GM06990 (cell line): Measurements from ENCODE around the gene RECQL5.

Source experiments
- DNase-seq: peaks from one replicate; pipeline ENCODE4 v3.0.0-alpha.2; 2011; ENCODE audit not compliant: insufficient read length; ENCODE audit errors: extremely low read depth
- H3K27me3 ChIP-seq: replicated peaks from 2 replicates; pipeline ENCODE4 v1.6.0; 2011; ENCODE audit warnings: low read length; ENCODE audit not compliant: control insufficient read depth, insufficient read depth
- H3K36me3 ChIP-seq: 2 replicates; pipeline ENCODE4 v1.5.1; 2011; ENCODE audit warnings: low read length; ENCODE audit not compliant: control insufficient read depth, insufficient read depth
- H3K4me3 ChIP-seq: replicated peaks from 2 replicates; pipeline ENCODE4 v1.5.1; 2011; ENCODE audit warnings: low read depth, mild to moderate bottlenecking, control low read depth, low read length
- TF ChIP-seq, protein P1 (sequence below): IDR thresholded peaks from 2 replicates; pipeline ENCODE4 v1.5.1; 2011; ENCODE audit warnings: low read length, control low read depth, mild to moderate bottlenecking, inconsistent platforms; ENCODE audit not compliant: insufficient read depth, poor library complexity, severe bottlenecking

Gene RECQL5

DNA sequence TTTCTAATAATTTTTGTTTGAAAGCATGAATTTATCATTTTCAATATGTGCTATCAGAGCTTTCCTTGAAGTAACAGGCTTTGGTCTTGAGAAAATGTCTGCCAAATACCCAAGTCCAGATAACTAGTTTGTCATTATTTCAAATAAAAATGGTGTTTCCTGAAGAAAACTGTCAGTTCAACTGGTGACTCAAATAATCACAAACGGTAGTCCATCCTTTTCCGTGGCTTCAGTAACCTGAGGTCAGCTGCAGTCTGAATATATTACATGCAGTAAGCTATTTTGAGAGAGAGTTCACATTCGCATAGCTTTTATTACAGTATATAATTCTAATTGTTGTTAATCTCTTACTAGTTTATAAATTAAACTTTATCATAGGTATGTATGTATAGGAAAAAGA is 9.5 kb upstream of the RECQL5 start:
- TF ChIP-seq, protein P1, sequence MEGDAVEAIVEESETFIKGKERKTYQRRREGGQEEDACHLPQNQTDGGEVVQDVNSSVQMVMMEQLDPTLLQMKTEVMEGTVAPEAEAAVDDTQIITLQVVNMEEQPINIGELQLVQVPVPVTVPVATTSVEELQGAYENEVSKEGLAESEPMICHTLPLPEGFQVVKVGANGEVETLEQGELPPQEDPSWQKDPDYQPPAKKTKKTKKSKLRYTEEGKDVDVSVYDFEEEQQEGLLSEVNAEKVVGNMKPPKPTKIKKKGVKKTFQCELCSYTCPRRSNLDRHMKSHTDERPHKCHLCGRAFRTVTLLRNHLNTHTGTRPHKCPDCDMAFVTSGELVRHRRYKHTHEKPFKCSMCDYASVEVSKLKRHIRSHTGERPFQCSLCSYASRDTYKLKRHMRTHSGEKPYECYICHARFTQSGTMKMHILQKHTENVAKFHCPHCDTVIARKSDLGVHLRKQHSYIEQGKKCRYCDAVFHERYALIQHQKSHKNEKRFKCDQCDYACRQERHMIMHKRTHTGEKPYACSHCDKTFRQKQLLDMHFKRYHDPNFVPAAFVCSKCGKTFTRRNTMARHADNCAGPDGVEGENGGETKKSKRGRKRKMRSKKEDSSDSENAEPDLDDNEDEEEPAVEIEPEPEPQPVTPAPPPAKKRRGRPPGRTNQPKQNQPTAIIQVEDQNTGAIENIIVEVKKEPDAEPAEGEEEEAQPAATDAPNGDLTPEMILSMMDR, result no peak
- no peak for DNase-seq
- Histone ChIP-seq H3K4me3 (no peak overlapping the region), H3K27me3 (no peaks in the 10 kb centered on the region), H3K36me3 (peaks cover 15% of the 10 kb centered on the region)

DNA sequence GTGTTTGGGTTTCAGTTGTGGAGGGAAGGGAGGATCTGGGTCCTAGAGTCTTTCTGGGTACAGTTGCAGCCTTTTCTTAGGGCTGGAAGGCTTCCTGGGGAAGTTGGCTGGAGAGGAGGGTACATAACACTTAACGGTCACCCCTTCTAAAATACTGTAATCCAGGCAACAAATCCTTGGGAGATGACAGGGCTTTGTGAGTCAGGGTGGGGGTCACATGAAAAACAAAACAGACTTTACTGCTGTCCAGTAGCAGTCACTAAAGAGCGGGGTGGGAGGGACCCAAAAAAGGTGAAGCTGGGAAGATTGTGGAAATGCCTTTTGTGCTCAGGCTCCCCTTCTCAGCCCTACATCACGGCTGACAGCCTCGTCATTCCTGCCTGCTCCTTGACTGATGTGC is 6.5 kb upstream of the RECQL5 start:
- Histone ChIP-seq H3K27me3 (no peaks in the 10 kb centered on the region), H3K36me3 (peaks cover 16% of the 10 kb centered on the region), H3K4me3 (no peak overlapping the region)
- TF ChIP-seq, protein P1, result no peak
- DNase-seq, result no peak

DNA sequence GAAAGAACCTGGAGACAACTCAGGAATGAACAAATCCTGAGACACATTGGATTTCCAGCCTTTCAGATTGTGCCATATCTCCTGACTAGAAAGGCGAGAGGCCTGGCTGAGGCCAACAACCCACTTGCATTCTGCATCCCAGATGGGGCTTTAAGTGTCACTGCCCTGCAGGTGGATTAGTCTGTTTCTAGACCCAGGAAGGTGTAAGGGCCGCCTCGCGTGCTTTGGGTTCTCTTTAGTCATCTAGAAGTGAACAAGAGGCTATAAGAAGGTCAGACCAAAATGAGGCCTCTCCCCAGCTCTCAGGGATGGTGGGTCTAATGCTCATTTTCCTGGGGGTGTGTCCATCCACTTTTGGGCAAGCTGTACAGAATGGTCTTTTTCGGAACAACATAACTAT is 5.1 kb upstream of the RECQL5 start:
- DNase-seq, result no peak
- H3K27me3 ChIP-seq, result no peaks in the 10 kb centered on the region
- H3K36me3 ChIP-seq, result peaks cover 14% of the 10 kb centered on the region
- TF ChIP-seq, protein P1, result no peak
- H3K4me3 ChIP-seq, result no peak overlapping the region

DNA sequence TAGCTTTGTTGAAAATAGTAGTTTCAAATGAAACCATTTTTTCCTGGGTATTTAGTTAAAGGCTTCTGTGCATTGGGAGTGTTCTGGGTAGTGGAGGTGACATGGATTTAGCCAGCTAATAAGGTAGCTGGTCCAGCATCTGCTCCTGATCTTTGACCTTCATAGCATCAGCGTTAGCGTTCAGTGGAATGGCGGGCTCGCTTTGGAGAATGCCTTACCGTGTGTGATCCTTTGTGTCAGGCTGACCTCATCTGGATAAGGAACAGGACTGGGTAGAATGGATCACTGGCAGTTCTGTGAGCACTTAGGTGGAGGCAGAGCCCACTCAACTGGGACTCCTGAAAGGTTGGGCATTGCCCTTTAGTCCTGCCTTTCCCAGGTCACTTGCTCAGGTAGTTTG is 3.9 kb upstream of the RECQL5 start:
- peaks cover 14% of the 10 kb centered on the region for H3K36me3 ChIP-seq
- TF ChIP-seq, protein P1, result no peak
- DNase-seq, result no peak

DNA sequence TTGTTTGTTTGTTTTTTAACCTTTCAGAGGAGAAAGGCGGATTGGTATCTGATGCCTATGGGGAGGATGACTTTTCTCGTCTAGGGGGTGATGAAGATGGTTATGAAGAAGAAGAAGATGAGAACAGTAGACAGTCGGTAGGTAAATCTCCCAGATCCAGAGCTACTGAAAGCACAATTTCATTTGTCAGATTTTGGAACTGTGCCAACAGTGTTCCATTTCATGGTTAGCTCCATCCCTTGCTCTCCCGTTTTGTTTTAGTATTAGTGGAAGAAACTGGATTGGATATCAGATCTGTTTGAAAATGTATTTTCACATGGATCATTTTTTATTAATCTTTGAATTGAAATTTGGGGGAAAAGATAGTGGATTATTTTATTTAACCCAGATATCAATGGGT is 1.5 kb upstream of the RECQL5 start:
- Histone ChIP-seq H3K4me3 (peak overlapping the region; percentile 89), H3K36me3 (peaks cover 12% of the 10 kb centered on the region), H3K27me3 (no peaks in the 10 kb centered on the region)
- TF ChIP-seq, protein P1, result no peak
- DNase-seq, result no peak

More for the DNA sequence above, 3.9 kb upstream of the RECQL5 start:
- Histone ChIP-seq H3K4me3 (no peak overlapping the region), H3K27me3 (no peaks in the 10 kb centered on the region)

DNA sequence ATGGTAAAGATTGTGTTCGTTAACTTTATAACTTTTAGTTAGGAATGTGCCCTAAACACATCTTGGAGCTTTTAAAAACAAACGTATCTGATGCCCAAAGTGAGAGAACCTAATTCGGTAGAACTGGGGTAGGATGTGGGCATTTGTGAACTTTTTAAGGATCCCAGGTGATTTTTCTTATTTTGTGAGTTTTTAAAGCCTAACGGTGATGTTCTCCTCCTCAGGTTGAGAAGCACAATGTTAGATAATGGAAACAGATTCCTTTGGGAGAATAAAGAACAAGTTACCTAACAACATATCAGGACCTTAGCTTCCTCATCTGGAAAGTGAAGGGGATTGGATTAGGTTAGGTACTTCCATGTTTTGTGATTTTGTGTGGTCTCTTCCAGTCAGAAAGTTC is 871 bp upstream of the RECQL5 start:
- Histone ChIP-seq H3K4me3 (peak overlapping the region; percentile 89), H3K36me3 (peaks cover 9% of the 10 kb centered on the region), H3K27me3 (no peaks in the 10 kb centered on the region)
- TF ChIP-seq, protein P1, result no peak
- no peak for DNase-seq
